ENCODE measurements around the gene ATXN7L1. TPM values are rescaled to one million over a fixed set of nuclear protein-coding genes. Genes with fewer than 3 reads are reported as not detected.

ATXN7L1 gene
- total and polyA plus RNA-seq, 2 of the 4 experiments (the other 2 are of a cell fraction): 3.5 to 4.3 TPM

DNA sequence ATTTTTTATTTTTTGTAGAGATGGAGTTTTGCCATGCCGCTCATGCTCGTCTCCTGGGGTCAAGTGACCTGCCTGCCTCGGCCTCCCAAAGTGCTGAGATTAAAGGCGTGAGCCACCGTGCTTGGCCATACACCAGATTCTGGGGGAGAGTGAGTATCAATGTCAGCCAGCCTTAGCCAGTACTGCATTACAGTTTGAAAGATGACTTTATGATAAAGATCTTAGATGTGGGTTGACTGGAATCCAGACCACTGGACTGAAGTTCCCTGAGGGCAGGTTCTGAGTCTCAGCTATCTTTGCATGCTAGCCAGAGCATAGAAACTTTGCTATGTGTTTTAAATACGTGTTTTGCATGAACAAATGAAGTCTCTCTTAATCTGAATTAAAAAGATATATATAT, 177.9 kb downstream of the ATXN7L1 start:
- no TSS peak for BruUV-seq (replicated peaks)
- no peak overlapping the region for H3K56ac ChIP-seq (ENCODE audit: extremely low read depth, insufficient read depth, low read length)
- no peak for DNase-seq
- H2AK5ac ChIP-seq (ENCODE audit: low read depth, low read length): no peak overlapping the region
- peaks cover 3% of the 10 kb centered on the region; the same call in 1 of the 2 replicates for H3K36me3 ChIP-seq (ENCODE audit: control insufficient read depth, insufficient read depth, low read length)
- TF ChIP-seq CHD1 (IDR thresholded peaks at IDR 0.05; ENCODE audit: low read depth, low read length) (no peak), SMC3 (IDR thresholded peaks at IDR 0.05; ENCODE audit: low read depth, low read length) (no peak), RFX5 (IDR thresholded peaks at IDR 0.05; ENCODE audit: low read depth, low read length) (no peak), MAZ (IDR thresholded peaks at IDR 0.05; ENCODE audit: borderline replicate concordance, low read depth, low read length) (no peak), POLR2A (IDR thresholded peaks at IDR 0.05; ENCODE audit: low read depth, low read length) (no peak), NFE2L2 (IDR thresholded peaks at IDR 0.05; ENCODE audit: low read depth, low read length) (no peak), FOS (IDR thresholded peaks at IDR 0.05; ENCODE audit: low read depth, low read length) (no peak), BHLHE40 (IDR thresholded peaks at IDR 0.05; ENCODE audit: low read depth, low read length) (no peak), RAD21 (IDR thresholded peaks at IDR 0.05; ENCODE audit: low read length) (no peak), MAFK (IDR thresholded peaks at IDR 0.05; ENCODE audit: low read depth, low read length) (no peak), RCOR1 (IDR thresholded peaks at IDR 0.05; ENCODE audit: insufficient replicate concordance, low read length) (no peak)
- TF ChIP-seq, protein P1, sequence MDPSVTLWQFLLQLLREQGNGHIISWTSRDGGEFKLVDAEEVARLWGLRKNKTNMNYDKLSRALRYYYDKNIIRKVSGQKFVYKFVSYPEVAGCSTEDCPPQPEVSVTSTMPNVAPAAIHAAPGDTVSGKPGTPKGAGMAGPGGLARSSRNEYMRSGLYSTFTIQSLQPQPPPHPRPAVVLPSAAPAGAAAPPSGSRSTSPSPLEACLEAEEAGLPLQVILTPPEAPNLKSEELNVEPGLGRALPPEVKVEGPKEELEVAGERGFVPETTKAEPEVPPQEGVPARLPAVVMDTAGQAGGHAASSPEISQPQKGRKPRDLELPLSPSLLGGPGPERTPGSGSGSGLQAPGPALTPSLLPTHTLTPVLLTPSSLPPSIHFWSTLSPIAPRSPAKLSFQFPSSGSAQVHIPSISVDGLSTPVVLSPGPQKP (IDR thresholded peaks at IDR 0.05; ENCODE audit: borderline replicate concordance, low read depth, low read length): no peak
- TF ChIP-seq, protein P2, sequence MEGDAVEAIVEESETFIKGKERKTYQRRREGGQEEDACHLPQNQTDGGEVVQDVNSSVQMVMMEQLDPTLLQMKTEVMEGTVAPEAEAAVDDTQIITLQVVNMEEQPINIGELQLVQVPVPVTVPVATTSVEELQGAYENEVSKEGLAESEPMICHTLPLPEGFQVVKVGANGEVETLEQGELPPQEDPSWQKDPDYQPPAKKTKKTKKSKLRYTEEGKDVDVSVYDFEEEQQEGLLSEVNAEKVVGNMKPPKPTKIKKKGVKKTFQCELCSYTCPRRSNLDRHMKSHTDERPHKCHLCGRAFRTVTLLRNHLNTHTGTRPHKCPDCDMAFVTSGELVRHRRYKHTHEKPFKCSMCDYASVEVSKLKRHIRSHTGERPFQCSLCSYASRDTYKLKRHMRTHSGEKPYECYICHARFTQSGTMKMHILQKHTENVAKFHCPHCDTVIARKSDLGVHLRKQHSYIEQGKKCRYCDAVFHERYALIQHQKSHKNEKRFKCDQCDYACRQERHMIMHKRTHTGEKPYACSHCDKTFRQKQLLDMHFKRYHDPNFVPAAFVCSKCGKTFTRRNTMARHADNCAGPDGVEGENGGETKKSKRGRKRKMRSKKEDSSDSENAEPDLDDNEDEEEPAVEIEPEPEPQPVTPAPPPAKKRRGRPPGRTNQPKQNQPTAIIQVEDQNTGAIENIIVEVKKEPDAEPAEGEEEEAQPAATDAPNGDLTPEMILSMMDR (conservative IDR thresholded peaks at IDR 0.05; ENCODE audit: low read depth, low read length): no peak
- H3K4ac ChIP-seq (ENCODE audit: low read depth, low read length): no peak overlapping the region
- H4K5ac ChIP-seq (ENCODE audit: low read depth, low read length): no peak overlapping the region
- no peak overlapping the region for H2BK120ac ChIP-seq (ENCODE audit: low read depth, low read length)
- H3K4me1 ChIP-seq (ENCODE audit: control insufficient read depth, insufficient read depth, low read length): no peaks in the 10 kb centered on the region; the same call in 1 of the 2 replicates
- H4K20me1 ChIP-seq (ENCODE audit: insufficient read depth, low read length): no peaks in the 10 kb centered on the region
- dilution Hi-C loops (cut with HindIII; ENCODE audit: low sequenced_read_pairs, unreplicated experiment) (no loop called here), intact Hi-C loops (cut with micrococcal nuclease) (no loop called here), in situ Hi-C loops (cut with MboI; ENCODE audit: low sequenced_read_pairs) (no loop called here)
- H3K4me2 ChIP-seq (ENCODE audit: low read depth, low read length): no peak overlapping the region
- H3K9me1 ChIP-seq (ENCODE audit: insufficient read depth, low read length): peaks cover 4% of the 10 kb centered on the region; the same call in 1 of the 2 replicates
- no peak overlapping the region for H3K18ac ChIP-seq (ENCODE audit: low read depth, low read length)
- ChIA-PET POLR2A (ENCODE audit: unreplicated experiment) (no interaction called here), CTCF (no interaction called here)
- no peaks in the 10 kb centered on the region for H3K27me3 ChIP-seq (ENCODE audit: control insufficient read depth, insufficient read depth, low read length)
- H3K9ac ChIP-seq (ENCODE audit: low read depth, low read length): no peak overlapping the region
- H3K23ac ChIP-seq (ENCODE audit: low read depth, low read length): no peak overlapping the region
- no peak overlapping the region for H4K8ac ChIP-seq (ENCODE audit: low read depth in 2 of 2, low read length in 2 of 2)
- H3K27ac ChIP-seq (ENCODE audit: insufficient read depth, low read length): no peak overlapping the region
- H2AK9ac ChIP-seq (replicated peaks; ENCODE audit: low read depth, low read length, poor library complexity): no peak overlapping the region
- no peaks in the 10 kb centered on the region for H3K79me1 ChIP-seq (ENCODE audit: low read depth in 1 of 2, low read length in 2 of 2)
- no peaks in the 10 kb centered on the region for H3K9me3 ChIP-seq (ENCODE audit: control insufficient read depth, insufficient read depth, low read length)
- no peak overlapping the region for H2BK5ac ChIP-seq (ENCODE audit: low read depth, low read length, poor library complexity, severe bottlenecking)
- no peak overlapping the region for H2AFZ ChIP-seq (replicated peaks; ENCODE audit: low read length, poor library complexity)
- no peak overlapping the region for H4K91ac ChIP-seq (ENCODE audit: insufficient read depth, low read depth, low read length)
- no peak overlapping the region for H2BK15ac ChIP-seq (ENCODE audit: low read depth, low read length)
- H2BK20ac ChIP-seq (ENCODE audit: low read depth, low read length): no peak overlapping the region
- 90% methylated on average over 3 of the region's 6 CpGs; no CpG with 5 or more reads in 1 of the 2 experiments for WGBS, 2 experiments (ENCODE audit: extremely low coverage in 2 of 2, insufficient read length in 1 of 2)
- H3K14ac ChIP-seq (replicated peaks; ENCODE audit: low read depth, low read length): no peak overlapping the region
- ATAC-seq (ENCODE audit: low read depth): no peak
- H3K4me3 ChIP-seq (ENCODE audit: insufficient read depth, low read depth, low read length): no peak overlapping the region

Measured in IMR-90 (cell line).